Left ventricle myocardium superior (tissue), 1 donor: ENCODE data around the gene SIRPB1. TPM values are rescaled to one million over a fixed set of nuclear protein-coding genes. Genes with fewer than 3 reads are reported as not detected.
"Not testable (repeated sequence)": the region's sequence is repeated elsewhere in the genome, so short reads cannot be mapped to it uniquely, and the experiment has no call there.

Source experiments
- ATAC-seq: fragments of 200-7000 bp; cut with Tn5 transposase; one replicate; pipeline ENCODE4 v1.9.1; 2020; ENCODE audit warnings: mild to moderate bottlenecking, moderate library complexity
- DNase-seq: peaks from one replicate; pipeline ENCODE4 v3.0.0-alpha.2; 2020
- intact Hi-C: fragments of 100-400 bp; cut with micrococcal nuclease; formaldehyde crosslinking; loops from one replicate; pipeline ENCODE4 v1.11.0; 2022
- total RNA-seq: library from RNA; stranded (reverse); fragmentation: NEBNext Ultra II Directional; extraction: Animal tissue kit (Norgen Biotek cat#: 25700); gene quantifications from one replicate; pipeline ENCODE4 v1.2.1, GENCODE V29; 2021
- donor health status: DM: no; HTN: yes; CAD: no; lungs with severe emphysema.

Gene SIRPB1
- total RNA-seq, 1 donor from 2014 or later = 0.82 TPM

DNA sequence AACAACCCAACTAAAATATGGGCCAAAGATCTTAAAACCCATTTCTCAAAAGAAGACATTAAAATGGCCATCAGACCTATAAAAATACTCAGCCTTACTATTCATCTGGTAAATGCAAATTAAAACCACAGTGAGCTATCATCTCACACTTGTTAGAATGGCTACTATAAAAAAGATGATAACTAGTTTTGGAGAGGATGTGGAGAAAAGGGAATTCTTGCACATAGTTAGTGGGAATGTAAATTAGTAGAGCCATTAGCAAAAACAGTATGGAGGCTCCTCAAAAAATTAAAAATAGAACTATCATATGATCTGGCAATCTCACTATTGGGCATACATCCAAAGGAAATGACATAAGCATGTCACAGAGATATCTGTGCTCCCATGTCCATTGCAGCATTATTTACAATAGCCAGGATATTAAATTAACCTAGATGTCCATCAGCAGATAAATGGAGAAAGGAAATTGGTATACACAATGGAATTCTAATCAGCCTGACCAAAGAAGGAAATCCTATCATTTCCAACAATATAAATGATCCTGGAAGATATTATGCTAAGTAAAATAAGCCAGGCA is 2.9 kb downstream of the SIRPB1 start:
- ATAC-seq (no peak), DNase-seq (no peak)
- intact Hi-C loops = no loop called here

GRCh38 chr20:1610404-1610803 is 9.4 kb downstream of the SIRPB1 start:
- intact Hi-C loops, DNase-seq, ATAC-seq: not testable (repeated sequence)

GRCh38 chr20:1608678-1609347 is 11.0 kb downstream of the SIRPB1 start:
- ATAC-seq, DNase-seq, intact Hi-C loops: not testable (repeated sequence)

DNA sequence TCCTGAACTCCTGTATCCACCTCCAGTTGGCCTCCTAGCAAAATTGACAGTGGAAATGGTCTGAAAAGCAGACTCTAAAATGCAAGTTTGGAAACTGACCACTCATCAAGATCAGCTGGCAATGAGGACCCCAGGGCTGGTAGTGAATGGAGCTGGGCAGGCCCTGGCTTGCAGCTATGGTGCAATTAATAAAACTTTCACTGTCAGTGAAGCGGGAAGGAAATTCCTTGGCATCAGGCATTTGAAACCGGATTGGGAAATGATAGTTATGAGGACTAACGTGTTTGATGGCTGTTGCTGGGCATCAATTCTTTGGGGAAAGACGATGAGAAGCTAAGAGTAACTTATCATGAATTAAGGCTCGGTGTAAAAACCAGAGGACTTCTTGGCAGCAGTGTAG is 19.1 kb downstream of the SIRPB1 start:
- no peak for ATAC-seq
- no peak for DNase-seq
- intact Hi-C loops = no loop called here

- intact Hi-C loops = no loop called here
Observed at GRCh38 chr20:1595333-1595732, 24.5 kb downstream of the SIRPB1 start.

DNA sequence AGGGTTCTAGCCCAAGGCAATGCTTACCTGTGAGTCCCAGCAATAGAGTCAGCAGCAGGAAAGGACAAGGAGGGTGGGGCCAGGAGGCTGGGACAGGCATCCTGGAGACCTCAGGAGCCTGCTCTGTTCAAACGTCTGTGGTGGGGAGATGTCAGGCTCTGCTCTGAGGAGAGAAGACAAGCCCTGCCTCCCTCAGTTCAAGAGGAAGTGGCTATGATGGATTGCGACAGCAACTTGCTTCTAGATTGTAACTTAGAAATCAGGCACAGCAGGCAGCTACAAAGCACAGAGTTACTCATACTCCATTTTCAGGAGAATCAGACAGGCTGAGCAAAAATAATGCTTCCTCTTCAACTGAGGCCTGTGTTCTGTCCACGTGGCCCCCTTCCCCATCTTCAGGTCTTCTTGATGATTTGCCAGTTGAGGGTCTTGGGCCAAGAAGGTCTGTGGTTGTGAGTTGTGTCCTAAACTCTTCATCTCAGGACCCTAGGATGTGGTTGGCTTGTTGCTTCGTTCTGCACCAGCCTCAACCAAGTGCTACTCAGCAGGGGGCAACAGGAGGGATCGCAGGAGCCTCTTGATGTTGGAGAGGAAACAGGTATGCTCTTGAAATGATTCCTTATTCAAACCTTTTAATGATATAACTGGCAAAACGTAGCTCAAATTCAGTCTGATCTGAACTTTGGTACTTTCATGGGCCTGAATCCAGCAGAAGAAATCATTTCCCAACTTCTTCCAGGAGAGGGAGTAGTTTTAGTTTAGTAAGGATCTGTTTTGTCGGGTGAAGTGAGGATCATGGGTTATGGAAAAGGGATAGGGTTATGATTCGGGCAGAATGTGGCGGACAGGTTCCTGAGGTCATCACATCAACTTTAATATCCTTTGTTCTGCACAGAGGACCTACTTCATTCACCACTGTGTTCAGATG is 31.0 kb downstream of the SIRPB1 start:
- DNase-seq (no peak), ATAC-seq (no peak)
- intact Hi-C loops = no loop called here

More at GRCh38 chr20:1595333-1595732, 24.5 kb downstream of the SIRPB1 start:
- ATAC-seq (no peak), DNase-seq (no peak)

- ATAC-seq (no peak), DNase-seq (no peak)
- intact Hi-C loops = no loop called here
Observed at GRCh38 chr20:1587781-1588532, 31.9 kb downstream of the SIRPB1 start.

- no peak for ATAC-seq
- DNase-seq = no peak
- intact Hi-C loops = no loop called here
Observed at GRCh38 chr20:1579488-1579887, 40.3 kb downstream of the SIRPB1 start.

DNA sequence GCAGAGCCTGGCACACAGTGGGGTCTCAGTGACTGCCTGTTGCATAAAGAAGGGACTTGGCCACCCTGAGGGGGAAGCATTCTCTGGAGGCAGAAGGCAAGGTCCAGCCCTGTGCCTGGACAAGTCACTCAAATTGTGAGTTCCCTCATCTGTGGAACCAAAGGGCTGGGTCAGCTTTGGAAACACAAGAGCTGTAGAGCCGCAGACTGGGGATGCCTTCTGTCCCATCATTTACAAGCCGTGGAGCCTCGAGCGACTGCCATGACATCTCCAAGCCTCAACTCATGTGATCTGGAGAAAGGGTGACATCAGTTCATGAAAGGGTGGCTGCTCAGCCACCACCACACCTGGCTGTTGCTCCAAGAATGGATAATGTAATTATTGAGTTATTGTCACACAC is 41.9 kb downstream of the SIRPB1 start:
- ATAC-seq (no peak), DNase-seq (no peak)
- intact Hi-C loops = no loop called here

DNA sequence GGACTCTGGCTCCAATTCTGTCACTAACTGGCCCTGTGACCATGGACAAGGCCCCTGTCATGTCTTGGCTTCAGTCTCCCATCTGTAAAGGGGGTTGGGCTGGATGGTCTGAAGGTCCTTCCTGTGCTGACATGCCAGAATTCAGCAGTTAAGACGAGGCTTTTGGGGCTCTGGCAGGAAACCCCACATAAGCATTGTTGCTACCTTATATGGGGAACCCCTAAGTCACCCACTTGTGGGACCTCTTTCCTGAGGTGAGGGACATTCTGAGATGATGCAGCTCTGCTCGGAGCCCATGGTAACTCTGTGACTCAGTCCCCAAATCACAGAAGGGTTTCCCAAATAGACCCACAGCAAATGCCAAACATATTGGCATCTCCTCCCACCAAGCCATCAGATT is 42.5 kb downstream of the SIRPB1 start:
- intact Hi-C loops, ATAC-seq, DNase-seq: not testable (repeated sequence)

DNA sequence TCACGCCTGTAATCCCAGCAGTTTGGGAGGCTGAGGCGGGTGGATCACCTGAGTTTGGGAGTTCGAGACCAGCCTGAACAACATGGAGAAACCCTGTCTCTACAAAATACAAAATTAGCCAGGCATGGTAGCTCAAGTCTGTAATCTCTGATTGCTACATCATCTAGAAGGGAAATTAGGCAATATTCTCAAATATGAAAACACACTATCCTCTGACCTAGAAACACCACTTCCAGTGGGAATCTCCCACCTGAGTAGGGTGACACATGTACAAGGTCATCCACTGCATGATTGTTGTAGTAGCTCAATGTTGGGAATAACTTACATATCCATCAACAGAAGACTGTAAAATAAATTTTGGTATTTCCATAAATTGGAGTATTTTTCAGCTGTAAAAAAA is 43.2 kb downstream of the SIRPB1 start:
- ATAC-seq (no peak), DNase-seq (no peak)
- intact Hi-C loops = no loop called here

GRCh38 chr20:1576003-1576402 is 43.8 kb downstream of the SIRPB1 start:
- ATAC-seq, DNase-seq, intact Hi-C loops: not testable (repeated sequence)

- DNase-seq, intact Hi-C loops, ATAC-seq: not testable (repeated sequence)
Observed at GRCh38 chr20:1571583-1571982, 48.2 kb downstream of the SIRPB1 start.

Other genes starting within 250 kb of the SIRPB1 start
- gene FKBP1A, start 227.0 kb downstream of the SIRPB1 start, total RNA-seq = 135 TPM
- gene NSFL1C, start 153.2 kb downstream of the SIRPB1 start, total RNA-seq = 59.9 TPM
- gene SIRPB2, start 128.6 kb downstream of the SIRPB1 start, total RNA-seq = 3.5 TPM
- gene SIRPD, start 62.3 kb downstream of the SIRPB1 start, total RNA-seq = not detected
- 0.20 TPM for gene SIRPG, start 37.8 kb upstream of the SIRPB1 start, total RNA-seq